Colonic mucosa (tissue), 4 donors: ENCODE results near the gene CDCA7. TPM values are rescaled to one million over a fixed set of nuclear protein-coding genes. Genes with fewer than 3 reads are reported as not detected.

Experiments
- DNase-seq: peaks from one replicate; pipeline ENCODE4 v3.0.0-alpha.2; 2020
- H3K27ac ChIP-seq: fragments of 200-600 bp; one replicate; pipeline ENCODE4 v1.8.0; 2021
- H3K27me3 ChIP-seq: fragments of 200-600 bp; one replicate; pipeline ENCODE4 v1.8.0; 2021
- H3K36me3 ChIP-seq: fragments of 200-600 bp; one replicate; pipeline ENCODE4 v1.8.0; 2021
- H3K4me1 ChIP-seq: fragments of 200-600 bp; one replicate; pipeline ENCODE4 v1.8.0; 2021; ENCODE audit warnings: mild to moderate bottlenecking
- H3K4me3 ChIP-seq: fragments of 200-600 bp; one replicate; pipeline ENCODE4 v1.8.0; 2021
- H3K9ac ChIP-seq, 2 donors: one replicate each; pipeline ENCODE4 v1.7.0; 2013; ENCODE audit warnings: control low read depth in 2 of 2, low read depth in 2 of 2, low read length in 2 of 2
- H3K9me3 ChIP-seq: fragments of 200-600 bp; one replicate; pipeline ENCODE4 v1.8.0; 2021
- intact Hi-C: fragments of 100-400 bp; cut with DNase I; formaldehyde crosslinking; loops from one replicate; pipeline ENCODE4 v1.14.1; 2022
- total RNA-seq, 2 donors: library from RNA; stranded (reverse); fragmentation: NEBNext Ultra II Directional in 1 of 2; extraction: Animal tissue kit (Norgen Biotek cat#: 25700) in 1 of 2; gene quantifications; one replicate each; pipeline ENCODE4 v1.2.1, GENCODE V29; 2021
- TF ChIP-seq, protein P1 (sequence below): fragments of 200-600 bp; IDR thresholded peaks from one replicate; pipeline ENCODE4 v1.8.0; 2022; ENCODE audit warnings: antibody characterized with exemption, mild to moderate bottlenecking
- donor health status: healthy.
- donor health status: DM: no; HTN: no; CAD: no.
- donor health status: DM: no; HTN: no; CAD: no.

Gene CDCA7
- total RNA-seq, 2 donors from 2014 or later: 30.0 to 75.8 TPM

GRCh38 chr2:173354073-173354581, 545 bp upstream of the CDCA7 start:
- TF ChIP-seq, protein P1, sequence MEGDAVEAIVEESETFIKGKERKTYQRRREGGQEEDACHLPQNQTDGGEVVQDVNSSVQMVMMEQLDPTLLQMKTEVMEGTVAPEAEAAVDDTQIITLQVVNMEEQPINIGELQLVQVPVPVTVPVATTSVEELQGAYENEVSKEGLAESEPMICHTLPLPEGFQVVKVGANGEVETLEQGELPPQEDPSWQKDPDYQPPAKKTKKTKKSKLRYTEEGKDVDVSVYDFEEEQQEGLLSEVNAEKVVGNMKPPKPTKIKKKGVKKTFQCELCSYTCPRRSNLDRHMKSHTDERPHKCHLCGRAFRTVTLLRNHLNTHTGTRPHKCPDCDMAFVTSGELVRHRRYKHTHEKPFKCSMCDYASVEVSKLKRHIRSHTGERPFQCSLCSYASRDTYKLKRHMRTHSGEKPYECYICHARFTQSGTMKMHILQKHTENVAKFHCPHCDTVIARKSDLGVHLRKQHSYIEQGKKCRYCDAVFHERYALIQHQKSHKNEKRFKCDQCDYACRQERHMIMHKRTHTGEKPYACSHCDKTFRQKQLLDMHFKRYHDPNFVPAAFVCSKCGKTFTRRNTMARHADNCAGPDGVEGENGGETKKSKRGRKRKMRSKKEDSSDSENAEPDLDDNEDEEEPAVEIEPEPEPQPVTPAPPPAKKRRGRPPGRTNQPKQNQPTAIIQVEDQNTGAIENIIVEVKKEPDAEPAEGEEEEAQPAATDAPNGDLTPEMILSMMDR: no peak
- no peaks in the 10 kb centered on the region for H3K36me3 ChIP-seq
- H3K4me3 ChIP-seq: peak overlapping the region; percentile 67
- intact Hi-C loops: loop anchor here (10.0 kb wide), 1 partner anchor 129 kb away; no protein-coding TSS in a partner anchor
- DNase-seq: no peak
- peak overlapping the region in 1 of 2 donors; percentile 3 for H3K9ac ChIP-seq
- H3K9me3 ChIP-seq: no peaks in the 10 kb centered on the region
- no peaks in the 10 kb centered on the region for H3K27me3 ChIP-seq
- no peaks in the 10 kb centered on the region for H3K4me1 ChIP-seq
- H3K27ac ChIP-seq: peak overlapping the region; percentile 59

- TF ChIP-seq, protein P1: no peak
- Histone ChIP-seq H3K27ac (peak overlapping the region; percentile 59), H3K9ac (peak overlapping the region; percentile 19 to 83), H3K4me1 (no peaks in the 10 kb centered on the region), H3K36me3 (no peaks in the 10 kb centered on the region), H3K4me3 (peak overlapping the region; percentile 67), H3K9me3 (no peaks in the 10 kb centered on the region), H3K27me3 (no peaks in the 10 kb centered on the region)
- intact Hi-C loops: loop anchor here (10.0 kb wide), 1 partner anchor 130 kb away; no protein-coding TSS in a partner anchor
- peak; percentile 63 for DNase-seq
These were observed 627 bp downstream of the CDCA7 start for GRCh38 chr2:173355132-173355865.

DNA sequence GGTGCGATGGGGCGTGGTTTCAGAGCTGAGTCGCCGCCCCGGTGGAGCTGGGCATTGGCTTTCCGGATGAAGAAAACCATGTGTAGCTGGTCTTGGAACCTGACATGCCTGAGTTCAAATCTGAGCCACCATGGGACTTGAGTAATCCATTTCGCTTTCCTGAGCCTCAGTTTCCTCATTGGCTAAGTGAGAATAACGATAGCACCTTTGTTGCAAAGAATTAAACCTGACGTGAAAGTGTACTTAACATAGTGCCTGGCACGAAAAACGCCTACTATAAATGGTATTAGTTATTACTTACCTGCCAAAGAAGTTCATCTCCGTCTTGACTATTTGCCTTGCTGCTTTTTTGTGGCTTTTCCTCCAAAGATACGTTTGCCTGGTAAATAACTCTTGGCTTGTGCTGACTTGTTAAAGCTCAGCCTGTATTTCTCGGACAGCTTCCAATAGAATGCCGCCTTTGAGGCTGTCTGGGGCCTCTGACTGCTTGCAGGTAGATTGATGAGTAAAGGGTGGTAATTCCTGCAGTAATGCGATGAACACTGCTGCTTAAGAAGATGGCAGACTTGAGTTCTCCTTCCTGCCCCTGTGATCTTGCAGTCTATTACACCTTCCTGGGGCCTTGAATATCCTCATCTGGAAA, 1.3 kb downstream of the CDCA7 start:
- Histone ChIP-seq H3K4me1 (no peaks in the 10 kb centered on the region), H3K27me3 (no peaks in the 10 kb centered on the region), H3K9me3 (no peaks in the 10 kb centered on the region), H3K4me3 (peak overlapping the region; percentile 67), H3K27ac (no peak overlapping the region), H3K36me3 (no peaks in the 10 kb centered on the region), H3K9ac (peak overlapping the region in 1 of 2 donors; percentile 59)
- TF ChIP-seq, protein P1: no peak
- intact Hi-C loops: loop anchor here (10.0 kb wide), 1 partner anchor 131 kb away; no protein-coding TSS in a partner anchor
- DNase-seq: peak; percentile 57

DNA sequence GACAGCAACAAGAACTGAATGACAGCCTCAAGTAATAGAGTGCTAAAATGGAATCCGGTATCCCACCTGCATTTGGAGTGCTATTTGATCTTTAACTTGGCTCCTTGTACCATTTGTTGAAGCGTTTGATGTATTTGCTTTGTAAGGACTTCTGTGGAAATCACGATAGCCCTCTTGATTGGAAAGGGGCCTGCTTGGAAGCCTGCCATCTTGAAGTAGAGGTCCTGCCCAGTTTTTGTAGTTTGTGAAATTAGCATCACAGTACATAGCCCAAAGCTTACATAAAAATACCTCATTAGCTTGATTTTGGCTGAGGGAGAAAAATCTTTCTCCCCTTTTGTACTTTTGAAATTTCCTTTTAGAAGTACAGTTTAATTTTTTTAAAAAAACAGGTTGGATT, 2.7 kb downstream of the CDCA7 start:
- DNase-seq: no peak
- TF ChIP-seq, protein P1: no peak
- Histone ChIP-seq H3K36me3 (no peaks in the 10 kb centered on the region), H3K9me3 (no peaks in the 10 kb centered on the region), H3K9ac (no peak overlapping the region), H3K27me3 (no peaks in the 10 kb centered on the region), H3K4me3 (no peak overlapping the region), H3K27ac (no peak overlapping the region), H3K4me1 (no peaks in the 10 kb centered on the region)
- intact Hi-C loops: loop anchor here (10.0 kb wide), 1 partner anchor 133 kb away; no protein-coding TSS in a partner anchor

DNA sequence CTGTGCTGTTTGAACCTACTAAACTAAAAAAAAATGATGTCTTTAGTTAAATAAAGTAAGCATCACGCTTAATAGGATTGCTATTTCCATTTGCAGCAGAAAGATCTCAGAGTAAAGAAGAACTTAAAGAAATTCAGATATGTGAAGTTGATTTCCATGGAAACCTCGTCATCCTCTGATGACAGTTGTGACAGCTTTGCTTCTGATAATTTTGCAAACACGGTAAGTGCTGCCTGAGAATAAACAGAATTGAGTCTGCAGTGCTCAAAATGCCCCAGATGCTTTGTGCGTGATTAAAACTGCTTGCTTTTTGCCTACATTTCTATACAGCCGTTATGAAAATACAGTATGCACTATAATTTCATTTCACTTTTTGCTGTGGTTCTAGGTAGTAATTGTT, 3.9 kb downstream of the CDCA7 start:
- DNase-seq: no peak
- no peaks in the 10 kb centered on the region for H3K9me3 ChIP-seq
- TF ChIP-seq, protein P1: no peak
- H3K4me3 ChIP-seq: no peak overlapping the region
- H3K4me1 ChIP-seq: no peaks in the 10 kb centered on the region
- H3K36me3 ChIP-seq: no peaks in the 10 kb centered on the region
- no peaks in the 10 kb centered on the region for H3K27me3 ChIP-seq
- H3K27ac ChIP-seq: no peak overlapping the region
- no peak overlapping the region for H3K9ac ChIP-seq
- intact Hi-C loops: loop anchor here (10.0 kb wide), 1 partner anchor 134 kb away; no protein-coding TSS in a partner anchor
